PFSK-1 (cell line): Measurements from ENCODE around the gene SLC38A8.

ENCODE experiments used
- FOXP2 ChIP-seq: optimal IDR thresholded peaks from 2 replicates; pipeline ENCODE3; 2011; ENCODE audit warnings: borderline replicate concordance, control low read depth, inconsistent platforms; ENCODE audit not compliant: insufficient read depth; ENCODE audit errors: extremely low read length, extremely low read depth
- POLR2AphosphoS5 ChIP-seq: IDR thresholded peaks from 2 replicates; pipeline ENCODE4 v1.6.1; 2012; ENCODE audit warnings: low read depth, mild to moderate bottlenecking, control low read depth, low read length, moderate library complexity
- SIN3A ChIP-seq: IDR thresholded peaks from 2 replicates; pipeline ENCODE4 v1.6.1; 2012; ENCODE audit warnings: mild to moderate bottlenecking, low read length, moderate library complexity, borderline replicate concordance; ENCODE audit not compliant: insufficient read depth
- TAF1 ChIP-seq: IDR thresholded peaks from 2 replicates; pipeline ENCODE4 v1.6.1; 2012; ENCODE audit warnings: low read length, control low read depth, borderline replicate concordance; ENCODE audit not compliant: insufficient read depth
- TF ChIP-seq, protein P1 (sequence below), 2 experiments: IDR thresholded peaks; 2 replicates each; pipeline versions ENCODE4 v1.6.1 to v1.8.0; 2011 to 2012; ENCODE audit warnings: low read depth in 2 of 2, low read length in 2 of 2, control low read depth in 1 of 2, inconsistent platforms in 1 of 2, mild to moderate bottlenecking in 1 of 2, moderate library complexity in 1 of 2; ENCODE audit not compliant: insufficient read depth in 1 of 2

SLC38A8 gene

DNA sequence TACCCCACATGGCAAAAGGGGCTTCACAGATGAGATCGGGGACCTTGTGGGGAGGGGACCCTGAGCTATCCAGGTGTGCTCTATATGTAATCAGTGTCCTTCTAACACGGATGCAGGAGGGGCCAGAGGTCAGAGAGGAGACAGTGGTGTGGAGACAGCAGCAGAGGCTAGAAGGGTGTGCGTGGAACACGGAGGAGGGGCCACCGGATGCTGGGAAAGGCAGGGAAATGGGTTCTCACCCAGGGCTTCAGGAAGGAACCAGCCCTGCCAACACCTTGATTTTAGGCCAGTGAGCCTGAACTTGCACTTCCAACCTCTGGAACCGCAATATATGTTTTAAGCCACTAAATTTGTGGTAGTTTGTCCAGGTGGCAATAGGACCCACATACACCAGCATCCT lies 4.6 kb upstream of the SLC38A8 start:
- no peak for TF ChIP-seq FOXP2
- TF ChIP-seq SIN3A, result no peak
- TF ChIP-seq TAF1, result no peak
- TF ChIP-seq POLR2AphosphoS5, result no peak
- TF ChIP-seq, protein P1, sequence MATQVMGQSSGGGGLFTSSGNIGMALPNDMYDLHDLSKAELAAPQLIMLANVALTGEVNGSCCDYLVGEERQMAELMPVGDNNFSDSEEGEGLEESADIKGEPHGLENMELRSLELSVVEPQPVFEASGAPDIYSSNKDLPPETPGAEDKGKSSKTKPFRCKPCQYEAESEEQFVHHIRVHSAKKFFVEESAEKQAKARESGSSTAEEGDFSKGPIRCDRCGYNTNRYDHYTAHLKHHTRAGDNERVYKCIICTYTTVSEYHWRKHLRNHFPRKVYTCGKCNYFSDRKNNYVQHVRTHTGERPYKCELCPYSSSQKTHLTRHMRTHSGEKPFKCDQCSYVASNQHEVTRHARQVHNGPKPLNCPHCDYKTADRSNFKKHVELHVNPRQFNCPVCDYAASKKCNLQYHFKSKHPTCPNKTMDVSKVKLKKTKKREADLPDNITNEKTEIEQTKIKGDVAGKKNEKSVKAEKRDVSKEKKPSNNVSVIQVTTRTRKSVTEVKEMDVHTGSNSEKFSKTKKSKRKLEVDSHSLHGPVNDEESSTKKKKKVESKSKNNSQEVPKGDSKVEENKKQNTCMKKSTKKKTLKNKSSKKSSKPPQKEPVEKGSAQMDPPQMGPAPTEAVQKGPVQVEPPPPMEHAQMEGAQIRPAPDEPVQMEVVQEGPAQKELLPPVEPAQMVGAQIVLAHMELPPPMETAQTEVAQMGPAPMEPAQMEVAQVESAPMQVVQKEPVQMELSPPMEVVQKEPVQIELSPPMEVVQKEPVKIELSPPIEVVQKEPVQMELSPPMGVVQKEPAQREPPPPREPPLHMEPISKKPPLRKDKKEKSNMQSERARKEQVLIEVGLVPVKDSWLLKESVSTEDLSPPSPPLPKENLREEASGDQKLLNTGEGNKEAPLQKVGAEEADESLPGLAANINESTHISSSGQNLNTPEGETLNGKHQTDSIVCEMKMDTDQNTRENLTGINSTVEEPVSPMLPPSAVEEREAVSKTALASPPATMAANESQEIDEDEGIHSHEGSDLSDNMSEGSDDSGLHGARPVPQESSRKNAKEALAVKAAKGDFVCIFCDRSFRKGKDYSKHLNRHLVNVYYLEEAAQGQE (IDR thresholded peaks at IDR 0.05; ENCODE audit: insufficient read depth in 1 of 2, low read depth in 2 of 2, low read length in 2 of 2), result no peak

DNA sequence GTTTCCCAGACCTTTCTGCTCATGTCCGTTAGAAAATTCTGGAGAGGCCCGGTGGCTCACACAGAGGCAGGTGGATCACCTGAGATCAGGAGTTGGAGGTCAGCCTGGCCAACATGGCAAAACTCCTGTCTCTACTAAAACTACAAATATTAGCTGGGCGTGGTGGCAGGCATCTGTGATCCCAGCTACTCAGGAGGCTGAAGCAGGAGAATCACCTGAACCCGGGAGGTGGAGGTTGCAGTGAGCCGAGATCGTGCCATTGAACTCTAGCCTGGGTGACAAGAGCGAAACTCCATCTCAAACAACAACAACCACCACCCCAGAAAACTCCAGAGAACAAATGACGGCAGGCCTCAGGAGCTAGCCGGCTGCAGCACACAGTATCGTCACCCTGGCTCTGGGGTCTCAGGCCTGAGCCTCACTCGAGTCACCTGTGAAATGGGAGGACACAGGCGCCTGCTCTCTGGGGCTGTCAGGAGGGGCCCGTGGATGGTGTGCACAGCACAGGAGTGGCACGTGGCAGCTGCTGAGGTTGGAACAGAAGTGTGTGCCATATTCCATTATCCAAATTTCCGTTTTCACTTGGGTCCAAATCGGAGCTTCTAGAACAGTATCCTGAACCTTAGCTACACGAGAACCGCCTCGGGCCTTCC lies 3.3 kb upstream of the SLC38A8 start:
- TF ChIP-seq, protein P1 (IDR thresholded peaks at IDR 0.05; ENCODE audit: insufficient read depth in 1 of 2, low read depth in 2 of 2, low read length in 2 of 2), result no peak
- TF ChIP-seq POLR2AphosphoS5, result no peak
- no peak for TF ChIP-seq TAF1
- no peak for TF ChIP-seq SIN3A
- no peak for TF ChIP-seq FOXP2

DNA sequence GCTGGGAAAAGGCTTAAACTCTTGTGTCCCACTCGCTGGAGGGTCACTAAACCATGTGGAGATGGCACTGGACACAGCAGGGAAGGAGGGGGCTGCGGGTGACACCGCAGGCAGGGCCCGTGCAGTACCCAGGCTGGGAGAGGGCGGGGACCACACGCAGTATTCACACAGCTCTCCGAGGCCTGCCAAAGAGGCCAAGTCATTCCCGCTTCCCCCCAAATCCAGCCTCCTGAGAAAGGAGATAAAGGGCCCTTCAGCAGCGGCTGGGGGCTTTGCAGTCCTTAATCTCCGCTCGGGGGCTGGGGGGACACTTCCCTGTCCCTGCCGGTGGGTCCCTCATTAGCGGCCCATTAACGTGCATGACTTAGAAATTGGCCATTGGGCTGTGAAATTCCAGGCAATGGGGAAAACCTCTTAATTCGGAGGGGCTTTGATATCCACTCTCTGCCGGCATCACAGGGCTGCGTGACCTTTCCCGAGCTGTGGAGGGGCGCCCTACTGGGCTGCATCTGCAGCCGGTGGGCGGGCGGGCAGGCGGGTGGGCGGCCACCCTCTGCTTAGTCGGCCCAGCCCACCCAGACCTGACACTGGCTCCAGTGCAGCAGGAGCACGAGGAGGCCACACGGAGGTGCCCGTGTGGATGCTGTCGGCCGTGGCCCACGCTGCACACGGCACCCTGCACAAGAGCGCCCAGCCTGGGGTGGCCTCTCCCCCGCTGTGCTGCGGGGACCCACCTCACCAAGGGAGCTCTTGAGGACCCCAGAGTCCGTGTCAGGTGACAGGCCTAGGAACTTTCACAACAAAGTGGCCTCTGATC lies 2.6 kb upstream of the SLC38A8 start:
- TF ChIP-seq POLR2AphosphoS5 (no peak), SIN3A (no peak), TAF1 (no peak), FOXP2 (no peak)
- TF ChIP-seq, protein P1 (IDR thresholded peaks at IDR 0.05; ENCODE audit: insufficient read depth in 1 of 2, low read depth in 2 of 2, low read length in 2 of 2), result no peak

- TF ChIP-seq POLR2AphosphoS5, result no peak
Observed at GRCh38 chr16:84044118-84044488, 1.5 kb upstream of the SLC38A8 start.

GRCh38 chr16:84043486-84044117 lies 1.0 kb upstream of the SLC38A8 start:
- TF ChIP-seq SIN3A, result no peak
- no peak for TF ChIP-seq FOXP2
- no peak for TF ChIP-seq TAF1
- TF ChIP-seq, protein P1 (IDR thresholded peaks at IDR 0.05; ENCODE audit: insufficient read depth in 1 of 2, low read depth in 2 of 2, low read length in 2 of 2), result no peak
- TF ChIP-seq POLR2AphosphoS5, result no peak
